Uterus (tissue), 4 donors: ENCODE results near the gene BMP4. TPM values are rescaled to one million over a fixed set of nuclear protein-coding genes. Genes with fewer than 3 reads are reported as not detected.

ENCODE experiments used
- DNase-seq, 2 donors: peaks; one replicate each; pipeline ENCODE4 v3.0.0-alpha.2; 2019 to 2020
- H3K27ac ChIP-seq, 2 donors: fragments of 200-600 bp; sonication (generic); 1 replicate in 1 of 2; 2 replicates in 1 of 2; pipeline ENCODE4 v1.5.1; 2016 to 2018
- H3K27me3 ChIP-seq, 2 donors: fragments of 200-600 bp; sonication (generic); one replicate each; pipeline ENCODE4 v1.5.1; 2018 to 2019; ENCODE audit warnings: control low read depth in 1 of 2
- H3K36me3 ChIP-seq, 2 donors: fragments of 200-600 bp; sonication (generic); one replicate each; pipeline ENCODE4 v1.5.1; 2019; ENCODE audit warnings: control low read depth in 1 of 2
- H3K4me1 ChIP-seq, 2 donors: fragments of 200-600 bp; sonication (generic); one replicate each; pipeline ENCODE4 v1.5.1; 2018 to 2019; ENCODE audit warnings: control low read depth in 1 of 2
- H3K4me3 ChIP-seq, 2 donors: fragments of 200-600 bp; sonication (generic); 1 replicate in 1 of 2; 2 replicates in 1 of 2; pipeline ENCODE4 v1.5.1; 2018 to 2019; ENCODE audit warnings: mild to moderate bottlenecking in 1 of 2
- H3K9me3 ChIP-seq, 2 donors: fragments of 200-600 bp; sonication (generic); one replicate each; pipeline ENCODE4 v1.5.1; 2019; ENCODE audit warnings: control low read depth in 1 of 2
- CTCF ChIP-seq, 4 experiments: fragments of 200-600 bp in 2 of 4; fragments of 450-650 bp in 2 of 4; sonication (generic) in 2 of 4; IDR thresholded peaks; one replicate each; pipeline ENCODE4 v1.5.1; 2016 to 2019; ENCODE audit warnings: antibody characterized with exemption in 4 of 4, mild to moderate bottlenecking in 2 of 4, moderate library complexity in 1 of 4
- POLR2A ChIP-seq, 2 donors: fragments of 450-650 bp; IDR thresholded peaks; one replicate each; pipeline ENCODE4 v1.6.1; 2016; ENCODE audit warnings: antibody characterized with exemption in 2 of 2, mild to moderate bottlenecking in 1 of 2, moderate library complexity in 1 of 2
- intact Hi-C: fragments of 100-400 bp; cut with DNase I; formaldehyde crosslinking; loops from one replicate; pipeline ENCODE4 v1.15.1; 2023; ENCODE audit warnings: low total_unique reads
- total RNA-seq, 4 donors: library from RNA; depleted of rRNA in 3 of 4; stranded (reverse); fragments of >200 nt in 3 of 4; gene quantifications; one replicate each; pipeline versions ENCODE4 v1.1.0 to v1.2.4, GENCODE V29; 2014 to 2023
- donor health status: DM: yes; HTN: yes; CAD: no.

Gene BMP4
- total RNA-seq, 4 donors from 2014 or later = 12.0 to 127 (median 14.9) TPM

GRCh38 chr14:53924753-53925152 lies 31.9 kb downstream of the BMP4 start:
- Histone ChIP-seq H3K27me3 (no peaks in the 10 kb centered on the region), H3K9me3 (no peaks in the 10 kb centered on the region), H3K36me3 (no peaks in the 10 kb centered on the region), H3K27ac (no peak overlapping the region), H3K4me3 (no peak overlapping the region), H3K4me1 (no peaks in the 10 kb centered on the region)
- intact Hi-C loops = loop anchor here (10.0 kb wide), 1 partner anchor 60 kb away; no protein-coding TSS in a partner anchor
- no peak for DNase-seq
- TF ChIP-seq CTCF (IDR thresholded peaks at IDR 0.05) (no peak), POLR2A (IDR thresholded peaks at IDR 0.05) (no peak)

DNA sequence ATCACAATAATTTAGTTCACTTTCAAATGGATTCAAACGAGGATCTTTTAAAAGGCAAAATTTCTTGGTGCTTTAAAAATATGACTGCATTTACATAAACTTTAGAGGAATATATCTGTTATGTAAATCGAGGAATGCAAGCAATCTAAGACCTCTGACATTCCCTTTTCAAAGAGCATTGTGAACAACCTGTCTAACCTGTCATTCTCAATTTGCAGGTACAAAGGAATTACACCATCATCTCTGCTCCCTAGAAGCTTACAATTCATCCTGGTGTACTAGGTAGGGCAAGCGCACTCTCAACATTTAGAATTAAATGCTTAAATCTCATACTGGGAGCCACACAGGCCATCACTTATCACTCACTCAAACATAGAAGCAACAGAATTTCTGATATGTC lies 35.6 kb downstream of the BMP4 start:
- intact Hi-C loops = loop anchor here (10.0 kb wide), 1 partner anchor 64 kb away; no protein-coding TSS in a partner anchor
- TF ChIP-seq CTCF (IDR thresholded peaks at IDR 0.05) (no peak), POLR2A (IDR thresholded peaks at IDR 0.05) (no peak)
- no peaks in the 10 kb centered on the region for H3K36me3 ChIP-seq
- H3K4me1 ChIP-seq = no peaks in the 10 kb centered on the region
- no peaks in the 10 kb centered on the region for H3K9me3 ChIP-seq
- H3K27me3 ChIP-seq = no peaks in the 10 kb centered on the region
- H3K4me3 ChIP-seq = no peak overlapping the region
- no peak overlapping the region for H3K27ac ChIP-seq
- DNase-seq = no peak

GRCh38 chr14:53916239-53916638 lies 40.4 kb downstream of the BMP4 start:
- Histone ChIP-seq H3K4me1 (no peaks in the 10 kb centered on the region), H3K27ac (no peak overlapping the region), H3K4me3 (no peak overlapping the region), H3K36me3 (no peaks in the 10 kb centered on the region), H3K27me3 (no peaks in the 10 kb centered on the region), H3K9me3 (no peaks in the 10 kb centered on the region)
- intact Hi-C loops = no loop called here
- no peak for TF ChIP-seq POLR2A (IDR thresholded peaks at IDR 0.05)
- TF ChIP-seq CTCF (IDR thresholded peaks at IDR 0.05) = no peak
- DNase-seq = no peak

- intact Hi-C loops = no loop called here
- Histone ChIP-seq H3K27me3 (no peaks in the 10 kb centered on the region), H3K36me3 (no peaks in the 10 kb centered on the region), H3K4me1 (no peaks in the 10 kb centered on the region), H3K4me3 (no peak overlapping the region), H3K27ac (no peak overlapping the region), H3K9me3 (no peaks in the 10 kb centered on the region)
- TF ChIP-seq POLR2A (IDR thresholded peaks at IDR 0.05) (no peak), CTCF (IDR thresholded peaks at IDR 0.05) (no peak)
- DNase-seq = no peak
Observed at GRCh38 chr14:53915364-53916014, 41.1 kb downstream of the BMP4 start.

GRCh38 chr14:53912021-53912420 lies 44.6 kb downstream of the BMP4 start:
- Histone ChIP-seq H3K27ac (no peak overlapping the region), H3K4me3 (no peak overlapping the region), H3K4me1 (no peaks in the 10 kb centered on the region), H3K9me3 (no peaks in the 10 kb centered on the region), H3K27me3 (no peaks in the 10 kb centered on the region), H3K36me3 (no peaks in the 10 kb centered on the region)
- intact Hi-C loops = no loop called here
- TF ChIP-seq CTCF (IDR thresholded peaks at IDR 0.05) (no peak), POLR2A (IDR thresholded peaks at IDR 0.05) (no peak)
- no peak for DNase-seq
